HCT116 (cell line): Measurements from ENCODE around the gene IMPG2. TPM values are rescaled to one million over a fixed set of nuclear protein-coding genes. Genes with fewer than 3 reads are reported as not detected.

Experiments
- ATAC-seq: fragments of 200-7000 bp; cut with Tn5 transposase; 2 replicates; pipeline ENCODE4 v1.9.1; 2020; ENCODE audit warnings: mild to moderate bottlenecking, moderate library complexity
- BruUV-seq: library from RNA; stranded (reverse); fragments of 400-500 nt; replicated peaks from 2 replicates; lab custom pipeline; 2021; lab: Mats Ljungman, UMichigan
- CTCF ChIA-PET: fragments of 300-600 bp; sonication (Branson Sonifier 250); formaldehyde crosslinking; loops from one replicate; lab custom pipeline; 2021; ENCODE audit warnings: antibody characterized with exemption; lab: Charles Lee
- POLR2A ChIA-PET: fragments of 300-600, 350-600 bp; sonication (Branson Sonifier 250); formaldehyde crosslinking; loops from one replicate; lab custom pipeline; 2021; ENCODE audit warnings: antibody characterized with exemption; lab: Charles Lee
- RAD21 ChIA-PET, 2 experiments: fragments of 300-600 bp; sonication (Branson Sonifier 250); formaldehyde crosslinking; loops; one replicate each; lab custom pipeline; 2023; ENCODE audit warnings: low total read pairs in 2 of 2; ENCODE audit not compliant: uncharacterized antibody in 2 of 2, unreplicated experiment in 2 of 2, low non-redundant PET in 1 of 2; lab: Charles Lee
- DNase-seq: peaks from one replicate; pipeline ENCODE4 v3.0.0-alpha.2; 2010; ENCODE audit warnings: low read depth, low spot score
- H2AFZ ChIP-seq: fragments of 200-600 bp; shearing (Covaris generic), sonication (generic); 2 replicates; pipeline ENCODE4 v1.6.1; 2017; ENCODE audit warnings: low read depth, mixed run types, mixed read lengths, antibody characterized with exemption, low read length; ENCODE audit not compliant: poor library complexity, severe bottlenecking
- H3K27ac ChIP-seq: 2 replicates; pipeline ENCODE4 v1.5.1; 2012; ENCODE audit warnings: low read depth, low read length
- H3K27me3 ChIP-seq: fragments of 200-600 bp; sonication (generic); 2 replicates; pipeline ENCODE4 v1.6.1; 2016; ENCODE audit warnings: mixed run types, low read length, mixed read lengths; ENCODE audit not compliant: insufficient read depth
- H3K36me3 ChIP-seq, 2 experiments: fragments of 200-500 bp in 1 of 2; fragments of 200-600 bp in 1 of 2; sonication (Bioruptor generic) in 1 of 2; sonication (generic) in 1 of 2; 2 replicates each; pipeline versions ENCODE4 v1.5.1 to v1.6.1; 2014 to 2016; ENCODE audit warnings: low read length in 2 of 2, inconsistent platforms in 1 of 2, mixed read lengths in 1 of 2, mixed run types in 1 of 2; ENCODE audit not compliant: insufficient read depth in 2 of 2, control insufficient read depth in 1 of 2
- H3K4me1 ChIP-seq, 2 experiments: fragments of 200-600 bp in 1 of 2; sonication (generic) in 1 of 2; 2 replicates each; pipeline versions ENCODE4 v1.5.1 to v1.6.1; 2012 to 2017; ENCODE audit warnings: low read length in 2 of 2, inconsistent platforms in 1 of 2, mild to moderate bottlenecking in 1 of 2, mixed read lengths in 1 of 2, mixed run types in 1 of 2, moderate library complexity in 1 of 2; ENCODE audit not compliant: insufficient read depth in 2 of 2, control insufficient read depth in 1 of 2
- H3K4me2 ChIP-seq: fragments of 200-600 bp; sonication (generic); 2 replicates; pipeline ENCODE4 v1.6.1; 2017; ENCODE audit warnings: mixed run types, low read length, mixed read lengths
- H3K4me3 ChIP-seq, 2 experiments: fragments of 200-600 bp in 1 of 2; sonication (generic) in 1 of 2; replicated peaks in 1 of 2; 2 replicates each; pipeline ENCODE4 v1.5.1; 2011 to 2016; ENCODE audit warnings: low read length in 2 of 2, control low read depth in 1 of 2, low read depth in 1 of 2, mild to moderate bottlenecking in 1 of 2, mixed read lengths in 1 of 2, mixed run types in 1 of 2
- H3K79me2 ChIP-seq: fragments of 200-600 bp; sonication (generic); 2 replicates; pipeline ENCODE4 v1.6.1; 2017; ENCODE audit warnings: mild to moderate bottlenecking, mixed run types, low read length, moderate library complexity, mixed read lengths; ENCODE audit not compliant: insufficient read depth
- H3K9ac ChIP-seq: fragments of 200-600 bp; sonication (generic); 2 replicates; pipeline ENCODE4 v1.6.1; 2016; ENCODE audit warnings: low read length, mixed read lengths
- H3K9me2 ChIP-seq: fragments of 200-600 bp; sonication (generic), shearing (Covaris generic); 2 replicates; pipeline ENCODE4 v1.6.1; 2017; ENCODE audit warnings: mixed run types, mild to moderate bottlenecking, moderate library complexity; ENCODE audit not compliant: insufficient read depth
- H3K9me3 ChIP-seq, 2 experiments: fragments of 200-500 bp in 1 of 2; fragments of 200-600 bp in 1 of 2; sonication (Bioruptor generic) in 1 of 2; sonication (generic) in 1 of 2; 2 replicates each; pipeline ENCODE4 v1.6.1; 2014 to 2017; ENCODE audit warnings: low read length in 2 of 2, mixed read lengths in 2 of 2, inconsistent platforms in 1 of 2, low read depth in 1 of 2, mild to moderate bottlenecking in 1 of 2, mixed run types in 1 of 2, moderate library complexity in 1 of 2; ENCODE audit not compliant: control insufficient read depth in 1 of 2, insufficient read depth in 1 of 2
- H4K20me1 ChIP-seq: fragments of 200-600 bp; sonication (generic), shearing (Covaris generic); 2 replicates; pipeline ENCODE4 v1.6.1; 2017; ENCODE audit warnings: mixed run types, mild to moderate bottlenecking, moderate library complexity; ENCODE audit not compliant: insufficient read depth
- EZH2 ChIP-seq: fragments of 200-600 bp; sonication (generic); IDR thresholded peaks from 2 replicates; pipeline ENCODE4 v1.6.1; 2017; ENCODE audit warnings: antibody characterized with exemption, mixed run types
- EZH2phosphoT487 ChIP-seq: fragments of 200-600 bp; IDR thresholded peaks from 2 replicates; pipeline ENCODE4 v1.6.1; 2018; ENCODE audit warnings: antibody characterized with exemption, borderline replicate concordance
- FOSL1 ChIP-seq: IDR thresholded peaks from 2 replicates; pipeline ENCODE4 v1.6.1; 2012; ENCODE audit warnings: low read depth
- POLR2AphosphoS5 ChIP-seq: IDR thresholded peaks from 2 replicates; pipeline ENCODE4 v1.6.1; 2011; ENCODE audit warnings: mild to moderate bottlenecking, low read depth, low read length, moderate library complexity
- RAD21 ChIP-seq: IDR thresholded peaks from 2 replicates; pipeline ENCODE4 v1.6.1; 2012; ENCODE audit warnings: low read depth, mild to moderate bottlenecking
- REST ChIP-seq: IDR thresholded peaks from 2 replicates; pipeline ENCODE4 v1.6.1; 2012; ENCODE audit warnings: low read depth
- SIN3A ChIP-seq: IDR thresholded peaks from 2 replicates; pipeline ENCODE4 v1.6.1; 2012; ENCODE audit warnings: low read depth
- TCF7L2 ChIP-seq: IDR thresholded peaks from 2 replicates; pipeline ENCODE4 v1.7.0; 2011; ENCODE audit warnings: borderline replicate concordance, inconsistent platforms; ENCODE audit not compliant: insufficient read depth, insufficient read length; ENCODE audit errors: extremely low read depth
- YY1 ChIP-seq: IDR thresholded peaks from 2 replicates; pipeline ENCODE4 v1.6.1; 2011; ENCODE audit warnings: low read length, low read depth, moderate library complexity, mild to moderate bottlenecking; ENCODE audit not compliant: insufficient replicate concordance; ENCODE audit errors: extremely low read depth
- intact Hi-C: fragments of 100-400 bp; cut with micrococcal nuclease; formaldehyde crosslinking; loops from 2 replicates; pipeline ENCODE4 v1.10.0; 2022
- total RNA-seq: library from RNA; stranded (reverse); gene quantifications from one replicate; pipeline ENCODE4 v1.2.1, GENCODE V29; 2021; ENCODE audit not compliant: unreplicated experiment
- TF ChIP-seq, protein P1 (sequence below), 3 experiments: fragments of 200-600 bp in 1 of 3; sonication (generic) in 1 of 3; IDR thresholded peaks in 2 of 3; conservative IDR thresholded peaks in 1 of 3; 2 replicates each; pipeline ENCODE4 v1.5.1; 2012 to 2017; ENCODE audit warnings: low read depth in 2 of 3, low read length in 2 of 3, antibody characterized with exemption in 1 of 3, borderline replicate concordance in 1 of 3, control low read depth in 1 of 3, mild to moderate bottlenecking in 1 of 3, mixed read lengths in 1 of 3, mixed run types in 1 of 3, moderate library complexity in 1 of 3; ENCODE audit not compliant: insufficient read depth in 1 of 3

IMPG2 gene
- total RNA-seq, 1 experiment from 2014 or later = 0.20 TPM

DNA sequence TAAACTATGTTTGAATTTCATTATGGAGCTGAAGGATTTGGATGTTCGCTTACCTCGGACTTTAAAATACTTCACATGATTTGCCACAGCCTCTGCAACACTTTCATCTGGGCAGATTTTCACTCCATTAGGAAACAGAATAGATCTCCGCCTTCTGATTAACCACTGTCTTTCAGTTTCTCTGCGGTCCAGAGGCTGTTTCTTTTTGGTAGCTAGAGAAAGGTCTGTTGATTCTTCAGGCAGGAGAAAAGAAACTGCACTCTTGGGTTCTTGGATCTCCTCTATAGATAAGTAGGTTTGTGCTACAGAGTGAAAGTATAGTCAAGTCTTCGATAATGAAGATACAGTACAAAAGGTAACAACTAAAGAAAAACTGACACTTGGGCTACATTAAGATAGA lies 844 bp downstream of the IMPG2 start:
- POLR2A ChIA-PET = no interaction called here
- Histone ChIP-seq H4K20me1 (no peaks in the 10 kb centered on the region), H3K9ac (no peak overlapping the region), H3K36me3 (no peaks in the 10 kb centered on the region), H3K27ac (no peak overlapping the region), H3K27me3 (no peaks in the 10 kb centered on the region), H3K4me3 (no peak overlapping the region), H3K79me2 (no peaks in the 10 kb centered on the region), H2AFZ (no peak overlapping the region), H3K9me3 (no peaks in the 10 kb centered on the region), H3K4me2 (no peak overlapping the region), H3K9me2 (no peaks in the 10 kb centered on the region)
- BruUV-seq = no TSS peak
- no peak for ATAC-seq
- no peak for DNase-seq
- RAD21 ChIA-PET = no interaction called here
- CTCF ChIA-PET = no interaction called here
- TF ChIP-seq YY1 (no peak), EZH2 (no peak), FOSL1 (no peak), EZH2phosphoT487 (no peak), SIN3A (no peak), POLR2AphosphoS5 (no peak), REST (no peak), RAD21 (no peak), TCF7L2 (no peak)
- TF ChIP-seq, protein P1, sequence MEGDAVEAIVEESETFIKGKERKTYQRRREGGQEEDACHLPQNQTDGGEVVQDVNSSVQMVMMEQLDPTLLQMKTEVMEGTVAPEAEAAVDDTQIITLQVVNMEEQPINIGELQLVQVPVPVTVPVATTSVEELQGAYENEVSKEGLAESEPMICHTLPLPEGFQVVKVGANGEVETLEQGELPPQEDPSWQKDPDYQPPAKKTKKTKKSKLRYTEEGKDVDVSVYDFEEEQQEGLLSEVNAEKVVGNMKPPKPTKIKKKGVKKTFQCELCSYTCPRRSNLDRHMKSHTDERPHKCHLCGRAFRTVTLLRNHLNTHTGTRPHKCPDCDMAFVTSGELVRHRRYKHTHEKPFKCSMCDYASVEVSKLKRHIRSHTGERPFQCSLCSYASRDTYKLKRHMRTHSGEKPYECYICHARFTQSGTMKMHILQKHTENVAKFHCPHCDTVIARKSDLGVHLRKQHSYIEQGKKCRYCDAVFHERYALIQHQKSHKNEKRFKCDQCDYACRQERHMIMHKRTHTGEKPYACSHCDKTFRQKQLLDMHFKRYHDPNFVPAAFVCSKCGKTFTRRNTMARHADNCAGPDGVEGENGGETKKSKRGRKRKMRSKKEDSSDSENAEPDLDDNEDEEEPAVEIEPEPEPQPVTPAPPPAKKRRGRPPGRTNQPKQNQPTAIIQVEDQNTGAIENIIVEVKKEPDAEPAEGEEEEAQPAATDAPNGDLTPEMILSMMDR (IDR thresholded peaks at IDR 0.05 in 2 of 3, conservative IDR thresholded peaks at IDR 0.05 in 1 of 3; ENCODE audit: borderline replicate concordance in 1 of 3, insufficient read depth in 1 of 3, low read depth in 2 of 3, low read length in 2 of 3) = no peak
- TF ChIP-seq, all 23 proteins: peak for 0
- intact Hi-C loops = no loop called here
- H3K4me1 ChIP-seq = no peaks in the 10 kb centered on the region
